IMR-90 (cell line): ENCODE results near the gene PDHA2. TPM values are rescaled to one million over a fixed set of nuclear protein-coding genes. Genes with fewer than 3 reads are reported as not detected.

ENCODE experiments used
- ATAC-seq: fragments of 200-7000 bp; cut with Tn5 transposase; 2 replicates; pipeline ENCODE4 v1.9.1; 2020; ENCODE audit warnings: low read depth, mild to moderate bottlenecking, moderate library complexity
- BruUV-seq: library from RNA; stranded (reverse); fragments of 400-500 nt; replicated peaks from 2 replicates; lab custom pipeline; 2021; lab: Mats Ljungman, UMichigan
- CTCF ChIA-PET: fragments of 300-600 bp; formaldehyde crosslinking; extraction: SDS; loops from one replicate; lab custom pipeline; 2021; ENCODE audit warnings: antibody characterized with exemption; lab: Yijun Ruan, JAX
- POLR2A ChIA-PET: fragments of 300-600 bp; sonication (Branson Sonifier 250); formaldehyde crosslinking; loops from one replicate; lab custom pipeline; 2022; ENCODE audit warnings: antibody characterized with exemption; ENCODE audit not compliant: unreplicated experiment; lab: Charles Lee
- DNase-seq: peaks from one replicate; pipeline ENCODE4 v3.0.0; 2013
- H2AFZ ChIP-seq: replicated peaks from 2 replicates; pipeline ENCODE3; 2013; ENCODE audit warnings: low read length, mild to moderate bottlenecking; ENCODE audit not compliant: poor library complexity
- H2AK5ac ChIP-seq: 2 replicates; pipeline ENCODE4 v1.6.1; 2013; ENCODE audit warnings: low read depth, low read length, inconsistent platforms
- H2AK9ac ChIP-seq: replicated peaks from 2 replicates; pipeline ENCODE3; 2013; ENCODE audit warnings: mild to moderate bottlenecking, low read depth, low read length, moderate library complexity; ENCODE audit not compliant: poor library complexity
- H2BK120ac ChIP-seq: 2 replicates; pipeline ENCODE4 v1.6.1; 2013; ENCODE audit warnings: low read depth, low read length, inconsistent platforms
- H2BK15ac ChIP-seq: 3 replicates; pipeline ENCODE4 v1.6.1; 2013; ENCODE audit warnings: low read depth, low read length, inconsistent platforms
- H2BK20ac ChIP-seq: 2 replicates; pipeline ENCODE4 v1.6.1; 2013; ENCODE audit warnings: low read depth, mild to moderate bottlenecking, inconsistent platforms, low read length, moderate library complexity
- H2BK5ac ChIP-seq: 2 replicates; pipeline ENCODE4 v1.6.1; 2013; ENCODE audit warnings: mild to moderate bottlenecking, low read depth, low read length, inconsistent platforms; ENCODE audit not compliant: poor library complexity, severe bottlenecking
- H3K14ac ChIP-seq: replicated peaks from 2 replicates; pipeline ENCODE4 v1.6.1; 2013; ENCODE audit warnings: low read depth, low read length, inconsistent platforms
- H3K18ac ChIP-seq: 2 replicates; pipeline ENCODE4 v1.6.1; 2013; ENCODE audit warnings: low read depth, low read length, control low read depth
- H3K23ac ChIP-seq: 2 replicates; pipeline ENCODE4 v1.6.1; 2013; ENCODE audit warnings: low read depth, low read length, inconsistent platforms
- H3K27ac ChIP-seq: 2 replicates; pipeline ENCODE4 v1.5.1; 2013; ENCODE audit warnings: mild to moderate bottlenecking, control low read depth, low read length; ENCODE audit not compliant: insufficient read depth
- H3K27me3 ChIP-seq: 2 replicates; pipeline ENCODE4 v1.6.1; 2013; ENCODE audit warnings: low read length; ENCODE audit not compliant: control insufficient read depth, insufficient read depth
- H3K36me3 ChIP-seq: 2 replicates; pipeline ENCODE4 v1.6.1; 2013; ENCODE audit warnings: low read length, mixed read lengths; ENCODE audit not compliant: control insufficient read depth, insufficient read depth
- H3K4ac ChIP-seq: 2 replicates; pipeline ENCODE4 v1.6.1; 2013; ENCODE audit warnings: low read depth, low read length, inconsistent platforms
- H3K4me1 ChIP-seq: 2 replicates; pipeline ENCODE4 v1.6.1; 2013; ENCODE audit warnings: low read length, mixed read lengths; ENCODE audit not compliant: control insufficient read depth, insufficient read depth
- H3K4me2 ChIP-seq: 2 replicates; pipeline ENCODE4 v1.6.1; 2013; ENCODE audit warnings: low read depth, mild to moderate bottlenecking, control low read depth, low read length, moderate library complexity
- H3K4me3 ChIP-seq: 2 replicates; pipeline ENCODE4 v1.5.1; 2013; ENCODE audit warnings: low read depth, mild to moderate bottlenecking, control low read depth, low read length, moderate library complexity; ENCODE audit not compliant: insufficient read depth
- H3K56ac ChIP-seq: 2 replicates; pipeline ENCODE4 v1.6.1; 2013; ENCODE audit warnings: low read length, inconsistent platforms; ENCODE audit not compliant: insufficient read depth; ENCODE audit errors: extremely low read depth
- H3K79me1 ChIP-seq, 2 experiments: 2 replicates each; pipeline ENCODE4 v1.6.1; 2013; ENCODE audit warnings: low read length in 2 of 2, inconsistent platforms in 1 of 2, low read depth in 1 of 2
- H3K9ac ChIP-seq: 2 replicates; pipeline ENCODE4 v1.6.1; 2013; ENCODE audit warnings: low read depth, low read length, control low read depth
- H3K9me1 ChIP-seq: 2 replicates; pipeline ENCODE4 v1.6.1; 2013; ENCODE audit warnings: low read length, inconsistent platforms; ENCODE audit not compliant: insufficient read depth
- H3K9me3 ChIP-seq: 2 replicates; pipeline ENCODE4 v1.6.1; 2013; ENCODE audit warnings: low read length; ENCODE audit not compliant: control insufficient read depth, insufficient read depth
- H4K20me1 ChIP-seq: 2 replicates; pipeline ENCODE4 v1.6.1; 2013; ENCODE audit warnings: low read length, inconsistent platforms; ENCODE audit not compliant: insufficient read depth
- H4K5ac ChIP-seq: 2 replicates; pipeline ENCODE4 v1.6.1; 2013; ENCODE audit warnings: mild to moderate bottlenecking, low read depth, low read length, control low read depth
- H4K8ac ChIP-seq, 2 experiments: 2 replicates each; pipeline ENCODE4 v1.6.1; 2013; ENCODE audit warnings: low read depth in 2 of 2, low read length in 2 of 2, control low read depth in 1 of 2, inconsistent platforms in 1 of 2
- H4K91ac ChIP-seq: 2 replicates; pipeline ENCODE4 v1.6.1; 2013; ENCODE audit warnings: low read depth, low read length, inconsistent platforms; ENCODE audit not compliant: insufficient read depth
- CEBPB ChIP-seq: IDR thresholded peaks from 2 replicates; pipeline ENCODE4 v1.6.1; 2012; ENCODE audit warnings: low read depth, low read length, improper control_type of control experiment
- CHD1 ChIP-seq: IDR thresholded peaks from 2 replicates; pipeline ENCODE4 v1.6.1; 2012; ENCODE audit warnings: low read depth, low read length, improper control_type of control experiment
- CTCF ChIP-seq: conservative IDR thresholded peaks from 2 replicates; pipeline ENCODE4 v1.5.1; 2012; ENCODE audit warnings: mild to moderate bottlenecking, low read depth, low read length, improper control_type of control experiment
- ELK1 ChIP-seq: fragments of 150-350 bp; IDR thresholded peaks from 2 replicates; pipeline ENCODE4 v1.6.1; 2016; ENCODE audit warnings: low read depth, mild to moderate bottlenecking, low read length, moderate library complexity, borderline replicate concordance
- FOS ChIP-seq: fragments of 150-350 bp; IDR thresholded peaks from 2 replicates; pipeline ENCODE4 v1.6.1; 2016; ENCODE audit warnings: low read depth, low read length
- MAFK ChIP-seq: IDR thresholded peaks from 2 replicates; pipeline ENCODE4 v1.6.1; 2012; ENCODE audit warnings: low read depth, low read length, improper control_type of control experiment
- MAZ ChIP-seq: IDR thresholded peaks from 2 replicates; pipeline ENCODE4 v1.6.1; 2012; ENCODE audit warnings: low read depth, mild to moderate bottlenecking, low read length, improper control_type of control experiment, moderate library complexity, borderline replicate concordance
- MXI1 ChIP-seq: IDR thresholded peaks from 2 replicates; pipeline ENCODE4 v1.6.1; 2012; ENCODE audit warnings: low read depth, mild to moderate bottlenecking, low read length, moderate library complexity, borderline replicate concordance
- NFE2L2 ChIP-seq: fragments of 150-350 bp; IDR thresholded peaks from 2 replicates; pipeline ENCODE4 v1.6.1; 2016; ENCODE audit warnings: low read depth, mild to moderate bottlenecking, low read length
- POLR2A ChIP-seq: IDR thresholded peaks from 2 replicates; pipeline ENCODE4 v1.6.1; 2012; ENCODE audit warnings: mild to moderate bottlenecking, low read depth, low read length
- RCOR1 ChIP-seq: IDR thresholded peaks from 2 replicates; pipeline ENCODE4 v1.6.1; 2012; ENCODE audit warnings: mild to moderate bottlenecking, low read length, improper control_type of control experiment; ENCODE audit not compliant: insufficient replicate concordance
- RFX5 ChIP-seq: IDR thresholded peaks from 2 replicates; pipeline ENCODE4 v1.8.0; 2012; ENCODE audit warnings: low read depth, mild to moderate bottlenecking, low read length, moderate library complexity
- SMC3 ChIP-seq: fragments of 150-350 bp; IDR thresholded peaks from 2 replicates; pipeline ENCODE4 v1.6.1; 2016; ENCODE audit warnings: low read depth, mild to moderate bottlenecking, antibody characterized with exemption, low read length, moderate library complexity
- USF2 ChIP-seq: fragments of 150-350 bp; IDR thresholded peaks from 2 replicates; pipeline ENCODE4 v1.6.1; 2017; ENCODE audit warnings: mild to moderate bottlenecking, antibody characterized with exemption, low read length, low read depth
- WGBS, 2 experiments: methylation state at CpG; one replicate each; pipeline versions ENCODE4 v1.1.5 to v1.1.7; 2013; ENCODE audit warnings: missing lambda C conversion rate in 2 of 2; ENCODE audit not compliant: insufficient read length in 1 of 2; ENCODE audit errors: extremely low coverage in 2 of 2; 5-methylcytosine and 5-hydroxymethylcytosine counted together
- dilution Hi-C: fragments of 300-500 bp; cut with HindIII; formaldehyde crosslinking; loops from one replicate; pipeline ENCODE4 v1.14.3; 2018; ENCODE audit warnings: low sequenced_read_pairs; ENCODE audit not compliant: unreplicated experiment
- in situ Hi-C: fragments of 300-500 bp; cut with MboI; formaldehyde crosslinking; loops from 3 replicates; pipeline ENCODE4 v1.14.3; 2019; ENCODE audit warnings: low sequenced_read_pairs, inconsistent platforms, mixed read lengths
- intact Hi-C: fragments of 100-400 bp; cut with micrococcal nuclease; formaldehyde crosslinking; loops from 2 replicates; pipeline ENCODE4 v1.10.0; 2022
- polyA plus RNA-seq, 3 experiments: library from polyadenylated mRNA; depleted of rRNA; stranded (reverse); fragments of >200 nt; gene quantifications; 2 replicates each; pipeline ENCODE4 v1.2.3, GENCODE V29; 2012; ENCODE audit warnings: low replicate concordance in 1 of 3
- total RNA-seq: library from RNA; depleted of rRNA; stranded (reverse); fragments of >200 nt; gene quantifications from 2 replicates; pipeline ENCODE4 v1.2.3, GENCODE V29; 2012

The PDHA2 gene
- total and polyA plus RNA-seq, 2 of the 4 experiments (the other 2 are of a cell fraction), result not detected

- H3K27ac ChIP-seq, result no peak overlapping the region
- CTCF ChIA-PET, result no interaction called here
- POLR2A ChIA-PET, result no interaction called here
- H3K18ac ChIP-seq, result no peak overlapping the region
- H3K4ac ChIP-seq, result no peak overlapping the region
- BruUV-seq, result no TSS peak
- peaks cover 5% of the 10 kb centered on the region for H3K9me3 ChIP-seq
- H2AK5ac ChIP-seq, result no peak overlapping the region
- no peak overlapping the region for H3K23ac ChIP-seq
- H4K20me1 ChIP-seq, result no peaks in the 10 kb centered on the region
- H2BK5ac ChIP-seq, result no peak overlapping the region
- H2BK20ac ChIP-seq, result no peak overlapping the region
- no CpG with 5 or more reads among the region's 3 CpGs for WGBS, 2 experiments
- dilution Hi-C loops (no loop called here), intact Hi-C loops (no loop called here), in situ Hi-C loops (no loop called here)
- no peak for ATAC-seq
- H3K14ac ChIP-seq, result no peak overlapping the region
- H2BK15ac ChIP-seq, result no peak overlapping the region
- no peak overlapping the region for H4K5ac ChIP-seq
- H3K4me2 ChIP-seq, result no peak overlapping the region
- no peaks in the 10 kb centered on the region for H3K4me1 ChIP-seq
- no peak overlapping the region for H2BK120ac ChIP-seq
- H3K56ac ChIP-seq, result no peak overlapping the region
- H3K79me1 ChIP-seq, result no peaks in the 10 kb centered on the region
- no peaks in the 10 kb centered on the region for H3K27me3 ChIP-seq
- H4K91ac ChIP-seq, result no peak overlapping the region
- no peak overlapping the region for H2AFZ ChIP-seq
- H4K8ac ChIP-seq, result no peak overlapping the region
- TF ChIP-seq MAZ (no peak), POLR2A (no peak), ELK1 (no peak), SMC3 (no peak), CEBPB (no peak), MAFK (no peak), CTCF (no peak), CHD1 (no peak), FOS (no peak), NFE2L2 (no peak), RFX5 (no peak), RCOR1 (no peak), MXI1 (no peak), USF2 (no peak)
- H3K36me3 ChIP-seq, result no peaks in the 10 kb centered on the region
- no peak overlapping the region for H3K9ac ChIP-seq
- H3K4me3 ChIP-seq, result no peak overlapping the region
- no peak overlapping the region for H2AK9ac ChIP-seq
- no peaks in the 10 kb centered on the region for H3K9me1 ChIP-seq
- DNase-seq, result no peak
Measured at GRCh38 chr4:95821867-95822266, 18.0 kb upstream of the PDHA2 start.
